Thyroid gland (tissue), 4 donors: ENCODE data around the gene SND1.

ENCODE experiments used
- CTCF ChIP-seq, 6 experiments: fragments of 200-600 bp in 3 of 6; fragments of 450-650 bp in 3 of 6; sonication (generic) in 3 of 6; IDR thresholded peaks; one replicate each; pipeline ENCODE4 v1.5.1; 2016 to 2019; ENCODE audit warnings: antibody characterized with exemption in 6 of 6, mild to moderate bottlenecking in 2 of 6, inconsistent platforms in 1 of 6, moderate library complexity in 1 of 6
- POLR2A ChIP-seq, 2 donors: fragments of 450-650 bp; IDR thresholded peaks; one replicate each; pipeline ENCODE4 v1.6.1; 2017; ENCODE audit warnings: antibody characterized with exemption in 2 of 2, mild to moderate bottlenecking in 2 of 2, moderate library complexity in 1 of 2

- TF ChIP-seq CTCF (IDR thresholded peaks at IDR 0.05) (no peak), POLR2A (IDR thresholded peaks at IDR 0.05) (no peak)
Observed at GRCh38 chr7:128105228-128106022, 453.4 kb downstream of the SND1 start.
